HepG2 (cell line): Measurements from ENCODE around the gene ZNF221. TPM values are rescaled to one million over a fixed set of nuclear protein-coding genes. Genes with fewer than 3 reads are reported as not detected.

Experiments
- CENPT ChIP-seq: sonication (generic); formaldehyde crosslinking; IDR thresholded peaks from 2 replicates; pipeline ENCODE4 v1.8.0; 2022; ENCODE audit warnings: low read depth, mild to moderate bottlenecking, moderate library complexity, missing genetic modification reagents
- ELF1 ChIP-seq: sonication (generic); formaldehyde crosslinking; IDR thresholded peaks from 2 replicates; pipeline ENCODE4 v1.4.0; 2020; ENCODE audit warnings: missing genetic modification reagents
- HMGA1 ChIP-seq: sonication (generic); formaldehyde crosslinking; conservative IDR thresholded peaks from 2 replicates; pipeline ENCODE4 v1.4.0; 2020; ENCODE audit warnings: missing genetic modification reagents
- HNRNPLL ChIP-seq: fragments of 200-400 bp; formaldehyde crosslinking; IDR thresholded peaks from 2 replicates; pipeline ENCODE4 v1.6.1; 2017; ENCODE audit warnings: mild to moderate bottlenecking, low read depth, low read length; ENCODE audit not compliant: poor library complexity, severe bottlenecking
- KLF13 ChIP-seq: sonication (generic); formaldehyde crosslinking; IDR thresholded peaks from 2 replicates; pipeline ENCODE4 v1.4.0; 2020; ENCODE audit warnings: mild to moderate bottlenecking, missing genetic modification reagents
- MNT ChIP-seq: fragments of 450-650 bp; IDR thresholded peaks from 2 replicates; pipeline ENCODE4 v1.6.1; 2016
- NFKBIZ ChIP-seq: IDR thresholded peaks from 2 replicates; pipeline ENCODE4 v1.6.1; 2018; ENCODE audit warnings: missing genetic modification reagents, missing compliant biosample characterization
- TFE3 ChIP-seq: IDR thresholded peaks from 2 replicates; pipeline ENCODE4 v1.6.1; 2016
- ZHX2 ChIP-seq, 2 experiments: sonication (generic) in 1 of 2; formaldehyde crosslinking in 1 of 2; IDR thresholded peaks; 2 replicates each; pipeline versions ENCODE4 v1.6.1 to v1.9.0; 2014 to 2022; ENCODE audit warnings: antibody characterized with exemption in 1 of 2, borderline replicate concordance in 1 of 2, inconsistent platforms in 1 of 2, low read depth in 1 of 2, missing genetic modification reagents in 1 of 2
- ZNF282 ChIP-seq: fragments of 450-650 bp; IDR thresholded peaks from 2 replicates; pipeline ENCODE4 v1.6.1; 2018; ENCODE audit not compliant: partially characterized antibody
- ZNF33B ChIP-seq: sonication (generic); formaldehyde crosslinking; IDR thresholded peaks from 2 replicates; pipeline ENCODE4 v1.5.1; 2020; ENCODE audit warnings: mild to moderate bottlenecking, missing genetic modification reagents
- ZNF562 ChIP-seq: sonication (generic); formaldehyde crosslinking; IDR thresholded peaks from 2 replicates; pipeline ENCODE4 v1.8.0; 2022; ENCODE audit warnings: missing genetic modification reagents, borderline replicate concordance
- ZNF570 ChIP-seq: sonication (generic); formaldehyde crosslinking; IDR thresholded peaks from 2 replicates; pipeline ENCODE4 v1.4.0; 2020; ENCODE audit warnings: mild to moderate bottlenecking, missing genetic modification reagents, borderline replicate concordance
- ZNF687 ChIP-seq: sonication (generic); formaldehyde crosslinking; IDR thresholded peaks from 2 replicates; pipeline ENCODE4 v1.5.1; 2020; ENCODE audit warnings: mild to moderate bottlenecking, missing genetic modification reagents, moderate library complexity
- ZNF713 ChIP-seq: sonication (generic); formaldehyde crosslinking; IDR thresholded peaks from 2 replicates; pipeline ENCODE4 v1.4.0; 2020; ENCODE audit warnings: mild to moderate bottlenecking, missing genetic modification reagents
- polyA plus RNA-seq, 8 experiments: library from polyadenylated mRNA; depleted of rRNA in 3 of 8; stranded (reverse) in 7 of 8; unstranded in 1 of 8; fragments of >200 nt; fragmentation: Illumina TruSeq in 4 of 8; extraction: Trizol in 4 of 8; gene quantifications; 2 replicates each; pipeline versions ENCODE4 v1.2.1 to v1.2.3, GENCODE V29; 2011 to 2016; ENCODE audit warnings: low read depth in 4 of 8, missing spikeins in 1 of 8, mixed read lengths in 1 of 8; ENCODE audit not compliant: insufficient read depth in 1 of 8
- total RNA-seq, 5 experiments: library from RNA; depleted of rRNA; stranded (reverse); fragments of >200 nt; fragmentation: Illumina TruSeq; extraction: Trizol; gene quantifications; 2 replicates each; pipeline ENCODE4 v1.2.3, GENCODE V29; 2016; ENCODE audit warnings: low read depth in 1 of 5

Gene ZNF221
- total and polyA plus RNA-seq, 2 of the 13 experiments (the other 11 are each of a cell fraction or from before 2014, with no cell fraction given), result 0.48 to 3.4 TPM

GRCh38 chr19:43950834-43951645, at the start of gene ZNF221 (continued):
- TF ChIP-seq ZNF713 (CRISPR knock-in tag) (no peak), NFKBIZ (CRISPR knock-in tag) (peak; percentile 51; the same call in 1 of the 2 replicates), ZNF282 (no peak), ZNF33B (no peak), CENPT (no peak), ZHX2 (IDR thresholded peaks at IDR 0.05; ENCODE audit: low read depth) (peak; percentile 64; the same call in 1 of the 2 replicates), ZHX2 (CRISPR knock-in tag; IDR thresholded peaks at IDR 0.05; ENCODE audit: borderline replicate concordance) (no peak), HMGA1 (CRISPR knock-in tag) (no peak), TFE3 (CRISPR knock-in tag) (peak; percentile 55), HNRNPLL (peak; percentile 50), ZNF562 (CRISPR knock-in tag) (no peak), MNT (no peak), ELF1 (CRISPR knock-in tag) (peak; percentile 95), ZNF570 (CRISPR knock-in tag) (no peak), KLF13 (CRISPR knock-in tag) (no peak), ZNF687 (CRISPR knock-in tag) (peak; percentile 40)
